Nasal cavity respiratory epithelium epithelial cell of viscerocranial mucosa (primary cell): Measurements from ENCODE around the gene POTEC. TPM values are rescaled to one million over a fixed set of nuclear protein-coding genes. Genes with fewer than 3 reads are reported as not detected.

ENCODE experiments used
- total RNA-seq: library from RNA; depleted of rRNA; stranded (reverse); fragments of >200 nt; gene quantifications from 2 replicates; pipeline ENCODE4 v1.2.3, GENCODE V29; 2014

Gene POTEC
- not detected in 2 replicates for total RNA-seq

DNA sequence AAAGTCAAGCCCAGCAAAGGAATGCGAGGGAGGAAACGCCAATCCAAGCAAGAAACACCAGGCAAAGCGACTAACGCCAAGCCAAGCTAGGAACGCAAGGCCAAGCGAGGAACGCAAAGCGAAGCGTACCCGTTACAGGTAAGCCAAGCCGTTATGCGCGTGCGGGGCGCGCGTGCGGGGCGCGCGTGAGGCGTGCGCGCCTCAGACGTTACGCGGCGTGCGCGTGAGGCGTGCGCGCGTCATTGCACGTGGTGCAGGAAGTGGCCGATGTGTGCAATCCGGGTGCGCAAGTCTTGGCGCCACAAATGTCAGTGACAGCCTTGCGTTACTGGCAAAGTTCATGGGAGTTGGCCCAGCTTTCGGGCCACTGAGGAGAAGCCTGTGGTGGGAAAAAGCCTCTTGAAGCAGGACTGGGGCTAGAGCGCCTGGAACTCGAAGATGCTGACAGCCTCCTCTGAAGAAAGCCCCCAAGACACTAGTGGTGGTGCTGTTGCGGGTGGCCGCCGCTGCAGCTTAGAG, at the start of gene POTEC:
Gene POTEC, minus strand, starts transcription at position 155 of the 519 bp plus-strand sequence. CDS start 454 bp downstream, outside the sequence.

Other genes with a start within 250 kb of the POTEC start
- not detected in 2 replicates for gene ANKRD30B, start 204.6 kb upstream of the POTEC start, total RNA-seq